ENCODE data around the gene MAST2.

The MAST2 gene

GRCh38 chr1:46003315-46003714 lies 199.9 kb downstream of the MAST2 start:
- H3K4me3 ChIP-seq (ENCODE audit: low read length), result no peak overlapping the region
- H3F3A ChIP-seq (ENCODE audit: insufficient read depth, low read length), result no peaks in the 10 kb centered on the region
- H3K9me2 ChIP-seq (replicated peaks; ENCODE audit: insufficient read depth, low read length), result no peaks in the 10 kb centered on the region
- DNase-seq, result no peak
- no peaks in the 10 kb centered on the region for H3K79me2 ChIP-seq (ENCODE audit: low read length)
- H3K27ac ChIP-seq (ENCODE audit: low read length), result no peak overlapping the region
- H3K4me1 ChIP-seq (ENCODE audit: low read length), result no peaks in the 10 kb centered on the region
- no peaks in the 10 kb centered on the region for H3K9me3 ChIP-seq (replicated peaks; ENCODE audit: insufficient read depth, low read length)
- no peaks in the 10 kb centered on the region for H4K20me1 ChIP-seq (ENCODE audit: insufficient read depth, low read length)
- H2AFZ ChIP-seq (ENCODE audit: low read length), result no peak overlapping the region
- no peak for TF ChIP-seq EZH2phosphoT487 (IDR thresholded peaks at IDR 0.05; ENCODE audit: low read length)
- TF ChIP-seq CTCF (IDR thresholded peaks at IDR 0.05; ENCODE audit: low read length), result no peak
- no peak for TF ChIP-seq EZH2 (optimal IDR thresholded peaks at IDR 0.05; ENCODE audit: low read depth, low read length)
- no peak overlapping the region for H3K9ac ChIP-seq (ENCODE audit: low read length)
- no peaks in the 10 kb centered on the region for H3K36me3 ChIP-seq (replicated peaks; ENCODE audit: insufficient read depth, low read length)
- no peaks in the 10 kb centered on the region for H3K27me3 ChIP-seq (replicated peaks; ENCODE audit: insufficient read depth, low read length)
- no peak overlapping the region for H3K4me2 ChIP-seq (ENCODE audit: low read depth, low read length)

- H3K79me2 ChIP-seq (ENCODE audit: low read length), result no peaks in the 10 kb centered on the region
- H3K9ac ChIP-seq (ENCODE audit: low read length), result no peak overlapping the region
- no peaks in the 10 kb centered on the region for H3K4me1 ChIP-seq (ENCODE audit: low read length)
- H3K9me3 ChIP-seq (replicated peaks; ENCODE audit: insufficient read depth, low read length), result no peaks in the 10 kb centered on the region
- H3K27me3 ChIP-seq (replicated peaks; ENCODE audit: insufficient read depth, low read length), result no peaks in the 10 kb centered on the region
- H3K9me2 ChIP-seq (replicated peaks; ENCODE audit: insufficient read depth, low read length), result no peaks in the 10 kb centered on the region
- H4K20me1 ChIP-seq (ENCODE audit: insufficient read depth, low read length), result no peaks in the 10 kb centered on the region
- H3F3A ChIP-seq (ENCODE audit: insufficient read depth, low read length), result no peaks in the 10 kb centered on the region
- TF ChIP-seq CTCF (IDR thresholded peaks at IDR 0.05; ENCODE audit: low read length), result no peak
- TF ChIP-seq EZH2 (optimal IDR thresholded peaks at IDR 0.05; ENCODE audit: low read depth, low read length), result no peak
- no peak for TF ChIP-seq EZH2phosphoT487 (IDR thresholded peaks at IDR 0.05; ENCODE audit: low read length)
- DNase-seq, result no peak
- H3K4me2 ChIP-seq (ENCODE audit: low read depth, low read length), result no peak overlapping the region
- no peaks in the 10 kb centered on the region for H3K36me3 ChIP-seq (replicated peaks; ENCODE audit: insufficient read depth, low read length)
- H2AFZ ChIP-seq (ENCODE audit: low read length), result no peak overlapping the region
- no peak overlapping the region for H3K4me3 ChIP-seq (ENCODE audit: low read length)
- no peak overlapping the region for H3K27ac ChIP-seq (ENCODE audit: low read length)
Measured at GRCh38 chr1:46004492-46004891, 201.1 kb downstream of the MAST2 start.

GRCh38 chr1:46005594-46005993 lies 202.2 kb downstream of the MAST2 start:
- no peak overlapping the region for H3K4me2 ChIP-seq (ENCODE audit: low read depth, low read length)
- DNase-seq, result no peak
- H2AFZ ChIP-seq (ENCODE audit: low read length), result no peak overlapping the region
- no peaks in the 10 kb centered on the region for H3K9me3 ChIP-seq (replicated peaks; ENCODE audit: insufficient read depth, low read length)
- no peaks in the 10 kb centered on the region for H3K9me2 ChIP-seq (replicated peaks; ENCODE audit: insufficient read depth, low read length)
- H3K27ac ChIP-seq (ENCODE audit: low read length), result no peak overlapping the region
- no peak overlapping the region for H3K9ac ChIP-seq (ENCODE audit: low read length)
- no peaks in the 10 kb centered on the region for H3K79me2 ChIP-seq (ENCODE audit: low read length)
- no peaks in the 10 kb centered on the region for H3K27me3 ChIP-seq (replicated peaks; ENCODE audit: insufficient read depth, low read length)
- no peak overlapping the region for H3K4me3 ChIP-seq (ENCODE audit: low read length)
- no peaks in the 10 kb centered on the region for H3K36me3 ChIP-seq (replicated peaks; ENCODE audit: insufficient read depth, low read length)
- no peaks in the 10 kb centered on the region for H3K4me1 ChIP-seq (ENCODE audit: low read length)
- H4K20me1 ChIP-seq (ENCODE audit: insufficient read depth, low read length), result no peaks in the 10 kb centered on the region
- TF ChIP-seq EZH2phosphoT487 (IDR thresholded peaks at IDR 0.05; ENCODE audit: low read length) (no peak), EZH2 (optimal IDR thresholded peaks at IDR 0.05; ENCODE audit: low read depth, low read length) (no peak), CTCF (IDR thresholded peaks at IDR 0.05; ENCODE audit: low read length) (no peak)
- H3F3A ChIP-seq (ENCODE audit: insufficient read depth, low read length), result no peaks in the 10 kb centered on the region
